Mammary epithelial cell (primary cell): ENCODE results near the gene PFDN1.

Experiments
- EZH2 ChIP-seq: IDR thresholded peaks from 2 replicates; pipeline ENCODE4 v1.6.1; 2012; ENCODE audit warnings: low read length, inconsistent platforms, borderline replicate concordance
- TF ChIP-seq, protein P1 (sequence below), 2 donors: IDR thresholded peaks in 1 of 2; conservative IDR thresholded peaks in 1 of 2; 2 replicates each; pipeline ENCODE4 v1.5.1; 2011 to 2012; ENCODE audit warnings: inconsistent platforms in 2 of 2, low read length in 2 of 2, mild to moderate bottlenecking in 2 of 2, control low read depth in 1 of 2, low read depth in 1 of 2; ENCODE audit not compliant: insufficient read depth in 1 of 2; ENCODE audit errors: extremely low read depth in 1 of 2

- TF ChIP-seq, protein P1, sequence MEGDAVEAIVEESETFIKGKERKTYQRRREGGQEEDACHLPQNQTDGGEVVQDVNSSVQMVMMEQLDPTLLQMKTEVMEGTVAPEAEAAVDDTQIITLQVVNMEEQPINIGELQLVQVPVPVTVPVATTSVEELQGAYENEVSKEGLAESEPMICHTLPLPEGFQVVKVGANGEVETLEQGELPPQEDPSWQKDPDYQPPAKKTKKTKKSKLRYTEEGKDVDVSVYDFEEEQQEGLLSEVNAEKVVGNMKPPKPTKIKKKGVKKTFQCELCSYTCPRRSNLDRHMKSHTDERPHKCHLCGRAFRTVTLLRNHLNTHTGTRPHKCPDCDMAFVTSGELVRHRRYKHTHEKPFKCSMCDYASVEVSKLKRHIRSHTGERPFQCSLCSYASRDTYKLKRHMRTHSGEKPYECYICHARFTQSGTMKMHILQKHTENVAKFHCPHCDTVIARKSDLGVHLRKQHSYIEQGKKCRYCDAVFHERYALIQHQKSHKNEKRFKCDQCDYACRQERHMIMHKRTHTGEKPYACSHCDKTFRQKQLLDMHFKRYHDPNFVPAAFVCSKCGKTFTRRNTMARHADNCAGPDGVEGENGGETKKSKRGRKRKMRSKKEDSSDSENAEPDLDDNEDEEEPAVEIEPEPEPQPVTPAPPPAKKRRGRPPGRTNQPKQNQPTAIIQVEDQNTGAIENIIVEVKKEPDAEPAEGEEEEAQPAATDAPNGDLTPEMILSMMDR (conservative IDR thresholded peaks at IDR 0.05 in 1 of 2, IDR thresholded peaks at IDR 0.05 in 1 of 2; ENCODE audit: extremely low read depth in 1 of 2, insufficient read depth in 1 of 2, low read depth in 1 of 2, low read length in 2 of 2) = no peak
- TF ChIP-seq EZH2 = no peak
Observed at GRCh38 chr5:140225396-140225795, 77.5 kb downstream of the PFDN1 start.
